GM06990 (cell line): ENCODE results near the gene LGR6.

Experiments used
- DNase-seq: peaks from one replicate; pipeline ENCODE4 v3.0.0-alpha.2; 2011; ENCODE audit not compliant: insufficient read length; ENCODE audit errors: extremely low read depth
- H3K27me3 ChIP-seq: replicated peaks from 2 replicates; pipeline ENCODE4 v1.6.0; 2011; ENCODE audit warnings: low read length; ENCODE audit not compliant: control insufficient read depth, insufficient read depth
- H3K36me3 ChIP-seq: 2 replicates; pipeline ENCODE4 v1.5.1; 2011; ENCODE audit warnings: low read length; ENCODE audit not compliant: control insufficient read depth, insufficient read depth
- H3K4me3 ChIP-seq: replicated peaks from 2 replicates; pipeline ENCODE4 v1.5.1; 2011; ENCODE audit warnings: low read depth, mild to moderate bottlenecking, control low read depth, low read length
- CTCF ChIP-seq: IDR thresholded peaks from 2 replicates; pipeline ENCODE4 v1.5.1; 2011; ENCODE audit warnings: low read length, control low read depth, mild to moderate bottlenecking, inconsistent platforms; ENCODE audit not compliant: insufficient read depth, poor library complexity, severe bottlenecking

LGR6 gene

GRCh38 chr1:202361224-202361623, 167.6 kb downstream of the LGR6 start:
- no peaks in the 10 kb centered on the region for H3K36me3 ChIP-seq
- DNase-seq, result no peak
- no peak for TF ChIP-seq CTCF
- H3K4me3 ChIP-seq, result no peak overlapping the region
- no peaks in the 10 kb centered on the region for H3K27me3 ChIP-seq

GRCh38 chr1:202361701-202362100, 168.1 kb downstream of the LGR6 start:
- H3K27me3 ChIP-seq, result no peaks in the 10 kb centered on the region
- no peak for TF ChIP-seq CTCF
- no peak for DNase-seq
- H3K4me3 ChIP-seq, result no peak overlapping the region
- H3K36me3 ChIP-seq, result no peaks in the 10 kb centered on the region

GRCh38 chr1:202362212-202362611, 168.6 kb downstream of the LGR6 start:
- TF ChIP-seq CTCF, result no peak
- H3K36me3 ChIP-seq, result no peaks in the 10 kb centered on the region
- no peak for DNase-seq
- no peak overlapping the region for H3K4me3 ChIP-seq
- H3K27me3 ChIP-seq, result no peaks in the 10 kb centered on the region

GRCh38 chr1:202365092-202365815, 171.7 kb downstream of the LGR6 start:
- Histone ChIP-seq H3K36me3 (no peaks in the 10 kb centered on the region), H3K4me3 (no peak overlapping the region), H3K27me3 (no peaks in the 10 kb centered on the region)
- no peak for TF ChIP-seq CTCF
- no peak for DNase-seq

GRCh38 chr1:202367271-202367670, 173.7 kb downstream of the LGR6 start:
- Histone ChIP-seq H3K27me3 (no peaks in the 10 kb centered on the region), H3K36me3 (no peaks in the 10 kb centered on the region), H3K4me3 (no peak overlapping the region)
- no peak for DNase-seq
- no peak for TF ChIP-seq CTCF
